Activated T-helper 2 cell treated with anti-CD3 and anti-CD28 coated beads, Interferon-gamma antibody, Interleukin-2, Interleukin-4, amounts not matched to agents 10 μg/mL and 5 μg/mL and 100 μg/mL, durations not matched to agents 14 hours and 24 hours and 36 hours (primary cell): ENCODE measurements around the gene NUDT14. TPM values are rescaled to one million over a fixed set of nuclear protein-coding genes. Genes with fewer than 3 reads are reported as not detected.

Source experiments
- DNase-seq: peaks from one replicate; pipeline ENCODE4 v3.0.0; 2021; ENCODE audit warnings: low spot score
- H3K27ac Mint-ChIP-seq: one replicate; pipeline ENCODE4 v1.8.0; 2021; ENCODE audit warnings: mixed read lengths
- H3K27me3 Mint-ChIP-seq: one replicate; pipeline ENCODE4 v1.8.0; 2021; ENCODE audit warnings: low read depth, mixed read lengths
- H3K36me3 Mint-ChIP-seq: one replicate; pipeline ENCODE4 v1.8.0; 2021; ENCODE audit warnings: low read depth, mixed read lengths
- H3K4me1 Mint-ChIP-seq: one replicate; pipeline ENCODE4 v1.8.0; 2021; ENCODE audit warnings: low read depth, mixed read lengths
- H3K4me3 Mint-ChIP-seq: one replicate; pipeline ENCODE4 v1.8.0; 2021; ENCODE audit warnings: low read depth, mild to moderate bottlenecking, moderate library complexity, mixed read lengths
- H3K9me3 Mint-ChIP-seq: one replicate; pipeline ENCODE4 v1.8.0; 2021; ENCODE audit warnings: mixed read lengths
- intact Hi-C: fragments of 100-400 bp; cut with micrococcal nuclease; formaldehyde crosslinking; loops from one replicate; pipeline ENCODE4 v1.15.1; 2023
- total RNA-seq: library from RNA; stranded (reverse); gene quantifications from 2 replicates; pipeline ENCODE4 v1.2.3, GENCODE V29; 2022

NUDT14 gene
- total RNA-seq, 1 donor from 2014 or later = 10.4 TPM

- H3K27ac Mint-ChIP-seq = no peak overlapping the region
- H3K9me3 Mint-ChIP-seq = no peaks in the 10 kb centered on the region
- no peaks in the 10 kb centered on the region for H3K36me3 Mint-ChIP-seq
- intact Hi-C loops = no loop called here
- no peak overlapping the region for H3K4me3 Mint-ChIP-seq
- H3K4me1 Mint-ChIP-seq = no peaks in the 10 kb centered on the region
- DNase-seq = no peak
- H3K27me3 Mint-ChIP-seq = no peaks in the 10 kb centered on the region
Measured at GRCh38 chr14:105153739-105154475, 27.2 kb downstream of the NUDT14 start.

- Mint-ChIP-seq H3K36me3 (no peaks in the 10 kb centered on the region), H3K4me1 (no peaks in the 10 kb centered on the region), H3K9me3 (no peaks in the 10 kb centered on the region), H3K27me3 (no peaks in the 10 kb centered on the region), H3K27ac (no peak overlapping the region), H3K4me3 (no peak overlapping the region)
- no peak for DNase-seq
- intact Hi-C loops = no loop called here
Measured at GRCh38 chr14:105153331-105153731, 27.8 kb downstream of the NUDT14 start.

- no peak for DNase-seq
- H3K4me3 Mint-ChIP-seq = no peak overlapping the region
- intact Hi-C loops = no loop called here
- no peaks in the 10 kb centered on the region for H3K36me3 Mint-ChIP-seq
- no peaks in the 10 kb centered on the region for H3K4me1 Mint-ChIP-seq
- no peak overlapping the region for H3K27ac Mint-ChIP-seq
- H3K27me3 Mint-ChIP-seq = no peaks in the 10 kb centered on the region
- no peaks in the 10 kb centered on the region for H3K9me3 Mint-ChIP-seq
Measured at GRCh38 chr14:105152794-105153241, 28.3 kb downstream of the NUDT14 start.

- no peaks in the 10 kb centered on the region for H3K4me1 Mint-ChIP-seq
- no peak for DNase-seq
- no peaks in the 10 kb centered on the region for H3K9me3 Mint-ChIP-seq
- H3K27me3 Mint-ChIP-seq = no peaks in the 10 kb centered on the region
- no peaks in the 10 kb centered on the region for H3K36me3 Mint-ChIP-seq
- intact Hi-C loops = no loop called here
- no peak overlapping the region for H3K4me3 Mint-ChIP-seq
- H3K27ac Mint-ChIP-seq = no peak overlapping the region
Measured at GRCh38 chr14:105151838-105152793, 29.0 kb downstream of the NUDT14 start.

GRCh38 chr14:105151084-105151837 lies 29.9 kb downstream of the NUDT14 start:
- Mint-ChIP-seq H3K36me3 (no peaks in the 10 kb centered on the region), H3K4me3 (no peak overlapping the region), H3K27ac (no peak overlapping the region), H3K9me3 (no peaks in the 10 kb centered on the region), H3K4me1 (no peaks in the 10 kb centered on the region), H3K27me3 (no peaks in the 10 kb centered on the region)
- intact Hi-C loops = no loop called here
- no peak for DNase-seq

- DNase-seq = no peak
- Mint-ChIP-seq H3K4me3 (no peak overlapping the region), H3K9me3 (no peaks in the 10 kb centered on the region), H3K27me3 (no peaks in the 10 kb centered on the region), H3K36me3 (no peaks in the 10 kb centered on the region), H3K4me1 (no peaks in the 10 kb centered on the region), H3K27ac (no peak overlapping the region)
- intact Hi-C loops = no loop called here
Measured at GRCh38 chr14:105150368-105151083, 30.6 kb downstream of the NUDT14 start.

- intact Hi-C loops = no loop called here
- no peaks in the 10 kb centered on the region for H3K36me3 Mint-ChIP-seq
- no peaks in the 10 kb centered on the region for H3K4me1 Mint-ChIP-seq
- no peak overlapping the region for H3K27ac Mint-ChIP-seq
- H3K4me3 Mint-ChIP-seq = no peak overlapping the region
- DNase-seq = no peak
- H3K27me3 Mint-ChIP-seq = no peaks in the 10 kb centered on the region
- no peaks in the 10 kb centered on the region for H3K9me3 Mint-ChIP-seq
Measured at GRCh38 chr14:105150026-105150367, 31.1 kb downstream of the NUDT14 start.

- Mint-ChIP-seq H3K4me1 (no peaks in the 10 kb centered on the region), H3K9me3 (no peaks in the 10 kb centered on the region), H3K4me3 (no peak overlapping the region), H3K36me3 (no peaks in the 10 kb centered on the region), H3K27ac (no peak overlapping the region), H3K27me3 (no peaks in the 10 kb centered on the region)
- intact Hi-C loops = no loop called here
- no peak for DNase-seq
Measured at GRCh38 chr14:105149146-105149781, 31.8 kb downstream of the NUDT14 start.

GRCh38 chr14:105148604-105149145 lies 32.4 kb downstream of the NUDT14 start:
- Mint-ChIP-seq H3K27ac (no peak overlapping the region), H3K4me3 (no peak overlapping the region), H3K36me3 (no peaks in the 10 kb centered on the region), H3K27me3 (no peaks in the 10 kb centered on the region), H3K4me1 (no peaks in the 10 kb centered on the region), H3K9me3 (no peaks in the 10 kb centered on the region)
- intact Hi-C loops = no loop called here
- no peak for DNase-seq

GRCh38 chr14:105147671-105148603 lies 33.2 kb downstream of the NUDT14 start:
- H3K9me3 Mint-ChIP-seq = no peaks in the 10 kb centered on the region
- intact Hi-C loops = no loop called here
- no peak overlapping the region for H3K27ac Mint-ChIP-seq
- no peak overlapping the region for H3K4me3 Mint-ChIP-seq
- no peak for DNase-seq
- H3K4me1 Mint-ChIP-seq = no peaks in the 10 kb centered on the region
- H3K36me3 Mint-ChIP-seq = no peaks in the 10 kb centered on the region
- H3K27me3 Mint-ChIP-seq = no peaks in the 10 kb centered on the region

GRCh38 chr14:105146976-105147635 lies 34.0 kb downstream of the NUDT14 start:
- H3K27ac Mint-ChIP-seq = no peak overlapping the region
- DNase-seq = no peak
- H3K4me1 Mint-ChIP-seq = no peaks in the 10 kb centered on the region
- no peak overlapping the region for H3K4me3 Mint-ChIP-seq
- intact Hi-C loops = no loop called here
- H3K27me3 Mint-ChIP-seq = no peaks in the 10 kb centered on the region
- no peaks in the 10 kb centered on the region for H3K9me3 Mint-ChIP-seq
- H3K36me3 Mint-ChIP-seq = no peaks in the 10 kb centered on the region
